ENCODE measurements around the gene XIST.
"Not testable (repeated sequence)": the region's sequence is repeated elsewhere in the genome, so short reads cannot be mapped to it uniquely, and the experiment has no call there.

The XIST gene

DNA sequence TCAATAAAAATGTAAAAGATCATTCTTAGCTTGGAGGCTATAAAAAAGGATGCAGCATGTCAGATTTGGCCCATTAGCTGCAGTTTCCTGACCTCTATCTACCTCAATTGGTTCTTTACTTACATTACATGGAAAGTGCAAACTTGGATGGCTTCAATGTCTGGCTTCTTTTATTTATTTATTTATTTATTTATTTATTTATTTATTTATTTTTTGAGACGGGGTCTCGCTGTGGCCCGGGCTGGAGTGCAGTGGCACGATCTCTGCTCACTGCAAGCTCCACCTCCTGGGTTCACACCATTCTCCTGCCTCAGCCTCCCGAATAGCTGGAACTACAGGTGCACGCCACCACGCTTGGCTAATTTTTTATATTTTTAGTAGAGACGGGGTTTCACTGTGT, 60.0 kb downstream of the XIST start:
- DNase-seq = not testable (repeated sequence)

DNA sequence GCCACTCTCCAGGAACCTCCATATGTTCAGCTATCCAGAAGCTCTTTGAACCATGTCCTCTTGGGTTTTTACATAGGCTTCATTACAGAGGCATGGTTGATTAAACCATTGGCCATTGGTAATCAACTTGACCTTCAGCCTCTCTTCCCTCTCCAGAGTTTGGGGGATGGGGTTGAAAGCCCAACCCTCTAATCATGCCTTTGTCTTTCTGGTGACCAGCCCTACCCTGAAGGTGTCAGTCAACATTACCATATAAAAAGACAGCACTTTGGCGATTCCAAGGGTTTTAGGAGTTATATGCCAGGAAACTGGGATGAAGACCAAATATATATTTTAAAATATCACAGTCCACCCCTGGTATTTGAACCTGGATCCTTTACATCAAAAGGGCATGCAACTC, 67.0 kb downstream of the XIST start:
- DNase-seq = no peak

Measured in suppressor macrophage (primary cell).